SK-N-SH (cell line): ENCODE data around the gene NUP37.
"Not testable (repeated sequence)": the region's sequence is repeated elsewhere in the genome, so short reads cannot be mapped to it uniquely, and the experiment has no call there.

ENCODE experiments used
- CTCF ChIP-seq: fragments of 200-600 bp; sonication (generic); IDR thresholded peaks from 2 replicates; pipeline ENCODE4 v1.6.1; 2017; ENCODE audit warnings: antibody characterized with exemption, mild to moderate bottlenecking, moderate library complexity
- EZH2phosphoT487 ChIP-seq: fragments of 200-600 bp; sonication (generic); IDR thresholded peaks from 2 replicates; pipeline ENCODE4 v1.6.1; 2017; ENCODE audit warnings: low read depth, mixed run types, mild to moderate bottlenecking, antibody characterized with exemption, moderate library complexity, borderline replicate concordance
- JUND ChIP-seq: IDR thresholded peaks from 2 replicates; pipeline ENCODE4 v1.4.0; 2012
- NRF1 ChIP-seq: IDR thresholded peaks from 2 replicates; pipeline ENCODE4 v1.6.1; 2012; ENCODE audit warnings: low read depth, mild to moderate bottlenecking, low read length
- RXRA ChIP-seq: IDR thresholded peaks from 2 replicates; pipeline ENCODE4 v1.4.0; 2012; ENCODE audit warnings: low read depth, mild to moderate bottlenecking, borderline replicate concordance

GRCh38 chr12:102147062-102147587 lies 27.2 kb upstream of the NUP37 start:
- TF ChIP-seq CTCF, RXRA, EZH2phosphoT487, JUND, NRF1: not testable (repeated sequence)
